GM18511 (cell line): ENCODE measurements around the gene NFS1.
"Not testable (repeated sequence)": the region's sequence is repeated elsewhere in the genome, so short reads cannot be mapped to it uniquely, and the experiment has no call there.

Source experiments
- ATAC-seq: cut with Tn5 transposase; IDR thresholded peaks from one replicate; pipeline ENCODE4 v1.9.1; 2021; ENCODE audit warnings: mild to moderate bottlenecking, moderate library complexity; ENCODE audit not compliant: unreplicated experiment

NFS1 gene

GRCh38 chr20:35729836-35730582 is 30.9 kb upstream of the NFS1 start:
- ATAC-seq = no peak

- ATAC-seq = no peak
These were observed 30.2 kb upstream of the NFS1 start for GRCh38 chr20:35729283-35729807.

GRCh38 chr20:35726842-35727711 is 27.9 kb upstream of the NFS1 start:
- no peak for ATAC-seq

- ATAC-seq = no peak
These were observed 25.4 kb upstream of the NFS1 start for GRCh38 chr20:35724321-35725230.

- not testable (repeated sequence) for ATAC-seq
These were observed 24.6 kb upstream of the NFS1 start for GRCh38 chr20:35723652-35724320.

GRCh38 chr20:35723275-35723639 is 24.1 kb upstream of the NFS1 start:
- not testable (repeated sequence) for ATAC-seq

GRCh38 chr20:35721621-35722020 is 22.5 kb upstream of the NFS1 start:
- ATAC-seq = no peak

GRCh38 chr20:35721219-35721618 is 22.1 kb upstream of the NFS1 start:
- ATAC-seq = no peak

- no peak for ATAC-seq
These were observed 21.3 kb upstream of the NFS1 start for GRCh38 chr20:35720165-35721123.

GRCh38 chr20:35719717-35720116 is 20.6 kb upstream of the NFS1 start:
- no peak for ATAC-seq

GRCh38 chr20:35718972-35719635 is 20.0 kb upstream of the NFS1 start:
- ATAC-seq = no peak

- not testable (repeated sequence) for ATAC-seq
These were observed 19.2 kb upstream of the NFS1 start for GRCh38 chr20:35718321-35718720.

- ATAC-seq = no peak
These were observed 17.2 kb upstream of the NFS1 start for GRCh38 chr20:35716330-35716729.

GRCh38 chr20:35715652-35716051 is 16.5 kb upstream of the NFS1 start:
- ATAC-seq = no peak

GRCh38 chr20:35714127-35714526 is 15.0 kb upstream of the NFS1 start:
- ATAC-seq = no peak

- not testable (repeated sequence) for ATAC-seq
These were observed 14.0 kb upstream of the NFS1 start for GRCh38 chr20:35713120-35713519.

GRCh38 chr20:35711588-35712209 is 12.5 kb upstream of the NFS1 start:
- no peak for ATAC-seq

- ATAC-seq = no peak
These were observed 11.9 kb upstream of the NFS1 start for GRCh38 chr20:35710884-35711587.
